Measurements from ENCODE around the gene SIDT2.

SIDT2 gene

GRCh38 chr11:117189191-117189940, 10.8 kb downstream of the SIDT2 start:
- no peak for DNase-seq (ENCODE audit: low spot score)

GRCh38 chr11:117189941-117190544, 11.5 kb downstream of the SIDT2 start:
- no peak for DNase-seq (ENCODE audit: low spot score)

GRCh38 chr11:117191680-117192400, 13.3 kb downstream of the SIDT2 start:
- DNase-seq (ENCODE audit: low spot score): no peak

GRCh38 chr11:117192401-117192875, 13.9 kb downstream of the SIDT2 start:
- DNase-seq (ENCODE audit: low spot score): no peak

GRCh38 chr11:117193130-117194020, 14.8 kb downstream of the SIDT2 start:
- no peak for DNase-seq (ENCODE audit: low spot score)

- no peak for DNase-seq (ENCODE audit: low spot score)
These were observed 15.7 kb downstream of the SIDT2 start for GRCh38 chr11:117194267-117194666.

DNA sequence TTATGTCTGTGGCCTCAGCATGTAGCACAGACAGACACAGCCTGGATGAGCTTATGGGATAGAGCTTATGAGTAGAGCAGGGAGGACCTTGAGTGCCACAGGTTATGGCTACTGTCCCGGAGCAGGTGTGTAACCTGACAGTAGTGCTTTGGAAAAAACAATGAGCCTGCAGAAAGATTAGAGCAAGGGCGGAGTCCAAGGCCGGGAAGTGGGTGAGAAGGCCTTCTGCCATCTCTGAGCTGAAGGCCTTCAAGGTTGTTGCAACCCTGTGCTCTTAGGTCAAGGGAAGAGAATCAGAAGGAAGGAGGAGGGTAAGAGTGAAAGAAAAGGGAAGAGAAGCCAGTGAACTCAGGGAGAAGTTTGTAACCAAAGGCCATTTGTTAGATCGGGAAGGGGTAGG, 16.7 kb downstream of the SIDT2 start:
- no peak for DNase-seq (ENCODE audit: low spot score)

- DNase-seq (ENCODE audit: low spot score): no peak
These were observed 17.2 kb downstream of the SIDT2 start for GRCh38 chr11:117195761-117196160.

GRCh38 chr11:117197006-117197405, 18.5 kb downstream of the SIDT2 start:
- DNase-seq (ENCODE audit: low spot score): no peak

GRCh38 chr11:117197516-117198456, 19.2 kb downstream of the SIDT2 start:
- DNase-seq (ENCODE audit: low spot score): no peak

DNA sequence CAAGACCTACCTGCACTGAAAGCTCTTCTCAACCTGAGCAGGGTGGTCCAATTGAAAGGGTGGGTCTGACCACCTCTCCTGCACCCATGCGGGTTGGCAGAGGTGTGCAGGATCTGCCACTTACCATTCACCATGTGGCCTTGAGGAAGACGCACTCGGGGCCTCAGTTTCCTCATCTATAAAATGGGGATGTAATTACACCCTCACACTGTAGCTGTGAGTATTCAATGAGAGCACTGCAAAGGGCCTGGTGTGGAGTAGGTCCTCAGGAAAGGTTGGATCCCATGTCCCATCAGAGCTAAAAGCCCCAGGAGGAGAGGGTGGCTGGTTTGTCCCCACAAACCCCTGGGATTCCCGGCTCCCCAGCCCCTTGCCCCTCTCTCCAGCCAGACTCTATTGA, 20.1 kb downstream of the SIDT2 start:
- DNase-seq (ENCODE audit: low spot score): no peak

DNA sequence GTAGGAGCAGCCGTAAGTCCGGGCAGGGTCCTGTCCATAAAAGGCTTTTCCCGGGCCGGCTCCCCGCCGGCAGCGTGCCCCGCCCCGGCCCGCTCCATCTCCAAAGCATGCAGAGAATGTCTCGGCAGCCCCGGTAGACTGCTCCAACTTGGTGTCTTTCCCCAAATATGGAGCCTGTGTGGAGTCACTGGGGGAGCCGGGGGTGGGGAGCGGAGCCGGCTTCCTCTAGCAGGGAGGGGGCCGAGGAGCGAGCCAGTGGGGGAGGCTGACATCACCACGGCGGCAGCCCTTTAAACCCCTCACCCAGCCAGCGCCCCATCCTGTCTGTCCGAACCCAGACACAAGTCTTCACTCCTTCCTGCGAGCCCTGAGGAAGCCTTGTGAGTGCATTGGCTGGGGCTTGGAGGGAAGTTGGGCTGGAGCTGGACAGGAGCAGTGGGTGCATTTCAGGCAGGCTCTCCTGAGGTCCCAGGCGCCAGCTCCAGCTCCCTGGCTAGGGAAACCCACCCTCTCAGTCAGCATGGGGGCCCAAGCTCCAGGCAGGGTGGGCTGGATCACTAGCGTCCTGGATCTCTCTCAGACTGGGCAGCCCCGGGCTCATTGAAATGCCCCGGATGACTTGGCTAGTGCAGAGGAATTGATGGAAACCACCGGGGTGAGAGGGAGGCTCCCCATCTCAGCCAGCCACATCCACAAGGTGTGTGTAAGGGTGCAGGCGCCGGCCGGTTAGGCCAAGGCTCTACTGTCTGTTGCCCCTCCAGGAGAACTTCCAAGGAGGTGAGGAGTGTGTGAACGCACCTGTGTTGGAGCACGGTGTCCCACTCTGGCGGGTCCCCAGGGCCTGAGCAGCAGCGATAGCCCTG, 20.7 kb downstream of the SIDT2 start, which contains the start of gene TAGLN:
Gene TAGLN (plus strand): TSS at position 318 of the 863 bp plus-strand sequence. CDS start 3,644 bp downstream, outside the sequence.
- peak; percentile 99 for DNase-seq (ENCODE audit: low spot score)

DNA sequence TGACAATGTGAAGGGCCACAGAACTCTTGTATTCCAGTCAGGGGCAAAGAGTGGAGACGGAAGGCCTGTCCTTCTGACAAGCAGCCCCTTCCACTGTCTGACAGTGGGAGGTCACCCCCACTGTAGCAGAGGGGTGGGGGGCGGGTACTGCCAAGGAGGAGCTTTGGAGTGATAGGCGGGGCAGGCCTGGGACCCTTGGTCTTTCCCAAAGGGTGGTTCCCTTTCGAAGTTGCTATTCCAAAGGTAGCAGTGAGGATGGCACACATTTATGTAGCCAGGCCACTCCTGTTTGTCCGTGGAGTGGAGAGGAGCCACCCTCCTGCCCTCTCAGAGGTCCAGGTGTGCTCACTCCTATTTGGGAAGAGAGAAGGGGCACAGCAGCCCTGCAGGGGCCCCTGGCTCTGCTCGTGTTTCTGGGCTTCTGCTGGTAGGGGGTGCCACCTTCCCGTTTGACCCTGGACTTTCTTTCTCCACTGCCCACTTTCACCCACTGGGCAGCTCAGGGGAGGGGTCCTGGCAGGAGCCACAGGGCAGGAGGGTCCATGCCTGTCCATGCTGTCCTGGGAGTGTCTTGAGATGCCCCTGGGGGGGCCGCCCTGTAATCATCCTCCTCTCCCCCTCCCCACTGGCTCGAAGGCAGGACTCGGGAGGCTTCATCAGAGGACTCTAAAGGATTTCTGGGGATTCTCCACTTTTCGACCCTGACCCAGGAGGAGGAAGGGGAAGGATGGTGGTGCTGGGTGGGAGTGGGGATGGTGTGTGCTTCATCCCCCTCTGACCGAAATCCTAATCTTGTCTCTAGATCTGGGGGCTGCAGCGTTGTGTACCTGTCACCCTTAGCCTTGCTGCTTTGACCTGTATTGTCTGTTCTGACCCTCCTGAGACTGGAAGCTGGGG, 21.6 kb downstream of the SIDT2 start:
- DNase-seq (ENCODE audit: low spot score): no peak

DNA sequence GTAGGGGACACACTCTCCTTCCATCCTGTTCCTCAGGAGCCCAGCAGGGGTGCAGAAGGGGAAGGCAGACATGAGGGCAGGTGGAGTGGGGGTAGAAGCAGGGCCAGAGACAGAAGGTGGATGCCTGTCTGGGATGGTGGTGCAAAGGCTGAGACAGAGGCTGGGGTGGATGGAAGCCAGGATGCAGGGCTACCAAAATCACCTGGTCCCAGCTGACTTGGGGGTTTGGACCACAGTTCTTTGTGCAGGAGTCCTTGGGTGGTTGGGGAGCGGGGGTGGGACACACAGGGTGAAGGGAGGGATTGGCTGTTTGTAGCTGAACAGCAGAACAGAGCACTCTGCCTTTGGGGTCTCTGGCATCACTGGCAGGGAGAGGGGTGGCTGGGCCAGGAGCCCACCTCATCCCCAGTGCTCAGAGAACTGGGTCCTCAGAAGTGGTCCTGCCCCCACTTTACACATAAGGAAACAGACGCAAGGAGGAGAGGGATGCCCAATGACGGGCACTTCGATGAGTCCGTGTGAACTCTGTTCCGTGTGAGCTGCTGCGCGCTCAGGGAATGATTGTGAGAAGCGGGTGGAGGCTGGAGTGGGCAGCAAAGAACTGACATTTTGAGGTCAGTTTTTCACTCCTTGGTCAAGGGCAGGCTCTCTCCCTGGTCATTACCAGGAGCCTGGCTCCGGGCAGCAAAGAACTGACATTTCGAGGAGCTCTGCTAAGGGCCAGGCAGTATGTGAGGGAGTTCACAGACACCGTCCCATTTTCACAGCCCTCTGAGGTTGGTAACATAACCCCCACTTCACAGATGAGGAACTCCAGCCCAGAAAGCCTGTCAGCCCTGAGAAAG, 22.5 kb downstream of the SIDT2 start:
- no peak for DNase-seq (ENCODE audit: low spot score)

GRCh38 chr11:117201658-117202305, 23.2 kb downstream of the SIDT2 start:
- no peak for DNase-seq (ENCODE audit: low spot score)

DNA sequence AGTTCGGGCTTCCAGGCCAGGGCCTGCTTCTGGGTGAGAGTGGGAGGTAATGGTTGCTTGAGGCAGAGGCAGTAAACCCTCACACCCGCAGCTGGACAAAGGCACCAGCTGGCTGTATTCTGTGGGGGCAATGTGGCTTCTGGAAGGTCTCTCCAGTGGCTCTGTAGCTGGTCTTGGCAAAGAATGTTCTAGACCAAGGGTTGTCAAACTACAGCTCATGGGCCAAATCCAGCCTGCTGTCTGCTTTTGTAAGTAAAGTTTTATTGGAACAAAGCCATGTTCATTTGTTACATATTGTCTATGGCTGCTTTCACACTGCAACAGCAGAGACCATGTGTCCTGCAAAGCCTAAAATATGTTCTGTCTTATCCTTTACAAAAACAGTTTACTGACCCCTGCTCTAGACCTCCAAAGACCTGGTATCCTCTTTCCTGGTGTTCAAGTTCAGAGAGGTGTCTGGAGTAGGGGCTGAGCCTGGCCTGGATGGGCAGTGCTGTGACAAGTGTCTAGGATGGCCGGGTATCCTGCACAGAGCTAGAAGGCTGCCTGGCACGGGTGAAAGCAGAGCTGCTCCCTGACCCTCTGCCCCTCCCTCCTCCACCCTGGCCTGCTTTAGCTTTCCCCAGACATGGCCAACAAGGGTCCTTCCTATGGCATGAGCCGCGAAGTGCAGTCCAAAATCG, 24.0 kb downstream of the SIDT2 start:
- no peak for DNase-seq (ENCODE audit: low spot score)

- DNase-seq (ENCODE audit: low spot score): no peak
These were observed 24.5 kb downstream of the SIDT2 start for GRCh38 chr11:117203069-117203407.
